GM12875 (cell line): Measurements from ENCODE around the gene PRKN.

Experiments
- H3K4me3 ChIP-seq: one replicate; pipeline ENCODE4 v1.5.1; 2011; ENCODE audit warnings: low read depth, low read length, control low read depth
- TF ChIP-seq, protein P1 (sequence below): IDR thresholded peaks from 2 replicates; pipeline ENCODE4 v1.5.1; 2011; ENCODE audit warnings: low read depth, mild to moderate bottlenecking, control low read depth, inconsistent platforms, low read length, moderate library complexity, borderline replicate concordance; ENCODE audit not compliant: insufficient read depth

Gene PRKN

GRCh38 chr6:162256361-162256760, 471.2 kb downstream of the PRKN start:
- TF ChIP-seq, protein P1, sequence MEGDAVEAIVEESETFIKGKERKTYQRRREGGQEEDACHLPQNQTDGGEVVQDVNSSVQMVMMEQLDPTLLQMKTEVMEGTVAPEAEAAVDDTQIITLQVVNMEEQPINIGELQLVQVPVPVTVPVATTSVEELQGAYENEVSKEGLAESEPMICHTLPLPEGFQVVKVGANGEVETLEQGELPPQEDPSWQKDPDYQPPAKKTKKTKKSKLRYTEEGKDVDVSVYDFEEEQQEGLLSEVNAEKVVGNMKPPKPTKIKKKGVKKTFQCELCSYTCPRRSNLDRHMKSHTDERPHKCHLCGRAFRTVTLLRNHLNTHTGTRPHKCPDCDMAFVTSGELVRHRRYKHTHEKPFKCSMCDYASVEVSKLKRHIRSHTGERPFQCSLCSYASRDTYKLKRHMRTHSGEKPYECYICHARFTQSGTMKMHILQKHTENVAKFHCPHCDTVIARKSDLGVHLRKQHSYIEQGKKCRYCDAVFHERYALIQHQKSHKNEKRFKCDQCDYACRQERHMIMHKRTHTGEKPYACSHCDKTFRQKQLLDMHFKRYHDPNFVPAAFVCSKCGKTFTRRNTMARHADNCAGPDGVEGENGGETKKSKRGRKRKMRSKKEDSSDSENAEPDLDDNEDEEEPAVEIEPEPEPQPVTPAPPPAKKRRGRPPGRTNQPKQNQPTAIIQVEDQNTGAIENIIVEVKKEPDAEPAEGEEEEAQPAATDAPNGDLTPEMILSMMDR = no peak
- no peak overlapping the region for H3K4me3 ChIP-seq

DNA sequence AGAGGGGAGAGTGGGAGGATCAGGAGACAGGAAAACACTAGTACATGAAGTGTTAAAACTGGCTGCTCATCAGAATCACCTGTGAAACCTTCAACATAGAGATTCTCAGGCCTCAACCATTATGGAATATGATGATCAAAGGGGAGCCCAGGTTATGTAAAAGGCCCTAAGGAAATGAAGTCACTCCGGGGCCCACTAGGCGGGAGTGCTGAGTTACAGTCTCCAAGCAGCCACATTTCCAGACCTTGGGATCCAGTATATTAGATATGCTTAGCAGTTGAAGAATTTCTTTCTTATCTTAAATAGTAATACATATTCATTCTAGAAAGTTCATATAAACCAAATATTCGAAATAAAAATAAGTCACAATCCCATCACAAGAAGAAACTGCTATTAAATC, 476.3 kb downstream of the PRKN start:
- TF ChIP-seq, protein P1 = no peak
- H3K4me3 ChIP-seq = no peak overlapping the region

DNA sequence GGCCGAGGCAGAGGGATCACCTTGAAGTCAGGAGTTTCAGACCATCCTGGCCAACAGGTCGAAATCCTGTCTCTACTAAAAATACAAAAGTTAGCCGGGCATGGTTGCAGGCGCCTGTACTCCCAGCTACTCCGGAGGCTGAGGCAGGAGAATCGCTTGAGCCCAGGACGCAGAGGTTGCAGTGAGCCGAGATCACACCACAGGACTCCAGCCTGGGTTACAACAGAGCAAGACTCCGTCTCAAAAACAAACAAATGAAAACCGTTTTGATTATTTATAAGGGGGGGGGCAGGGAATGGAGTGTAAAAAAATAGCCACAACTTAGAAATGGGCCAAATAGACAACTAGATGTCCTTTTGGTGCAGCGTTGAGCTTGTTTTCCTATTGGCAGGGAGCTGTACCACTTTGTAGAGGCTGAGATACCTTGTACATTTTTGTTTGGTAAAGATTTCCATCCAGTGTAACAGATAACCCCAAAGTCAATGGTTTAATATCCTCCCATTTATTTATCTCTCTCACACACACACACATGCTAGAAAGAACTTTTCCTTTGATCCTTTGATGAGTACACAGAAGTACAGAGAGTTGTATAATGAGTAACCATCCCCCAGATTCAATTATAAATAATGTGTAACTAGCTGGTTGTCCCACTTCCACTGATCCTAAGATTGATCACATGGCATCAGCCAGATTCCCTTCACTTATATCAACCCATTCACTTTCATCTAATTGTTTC, 477.5 kb downstream of the PRKN start:
- H3K4me3 ChIP-seq = no peak overlapping the region
- TF ChIP-seq, protein P1 = no peak

GRCh38 chr6:162245830-162246420, 481.6 kb downstream of the PRKN start:
- H3K4me3 ChIP-seq = no peak overlapping the region
- TF ChIP-seq, protein P1 = no peak

- no peak overlapping the region for H3K4me3 ChIP-seq
- TF ChIP-seq, protein P1 = no peak
Observed at GRCh38 chr6:162244031-162244430, 483.5 kb downstream of the PRKN start.

DNA sequence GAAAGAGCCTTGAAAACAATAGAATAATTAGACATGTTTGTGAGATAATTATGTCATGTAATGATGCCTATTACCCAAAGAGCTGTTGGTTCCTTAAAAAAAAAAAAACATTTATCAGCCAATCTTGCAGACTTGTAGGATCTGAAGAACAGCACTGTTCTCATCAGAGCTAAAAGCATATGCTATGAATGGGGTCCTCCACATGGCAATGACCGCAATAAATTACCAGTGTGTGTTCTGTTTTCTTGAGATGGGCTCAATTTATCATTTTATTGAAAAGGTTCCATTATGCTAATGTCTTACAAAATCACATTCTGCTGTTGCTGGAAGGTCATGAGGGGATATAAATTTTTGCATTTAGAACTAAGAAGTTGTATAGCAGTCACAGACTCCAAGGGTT, 484.7 kb downstream of the PRKN start:
- TF ChIP-seq, protein P1 = no peak

GRCh38 chr6:162239330-162239729, 488.2 kb downstream of the PRKN start:
- TF ChIP-seq, protein P1 = no peak
- H3K4me3 ChIP-seq = no peak overlapping the region

More for the DNA sequence above, 484.7 kb downstream of the PRKN start:
- H3K4me3 ChIP-seq = no peak overlapping the region
